ENCODE results near the gene CALM3. TPM values are rescaled to one million over a fixed set of nuclear protein-coding genes. Genes with fewer than 3 reads are reported as not detected.

CALM3 gene
- total and polyA plus RNA-seq, 2 of the 13 experiments (the other 11 are each of a cell fraction or from before 2014, with no cell fraction given) = 239 to 258 TPM

DNA sequence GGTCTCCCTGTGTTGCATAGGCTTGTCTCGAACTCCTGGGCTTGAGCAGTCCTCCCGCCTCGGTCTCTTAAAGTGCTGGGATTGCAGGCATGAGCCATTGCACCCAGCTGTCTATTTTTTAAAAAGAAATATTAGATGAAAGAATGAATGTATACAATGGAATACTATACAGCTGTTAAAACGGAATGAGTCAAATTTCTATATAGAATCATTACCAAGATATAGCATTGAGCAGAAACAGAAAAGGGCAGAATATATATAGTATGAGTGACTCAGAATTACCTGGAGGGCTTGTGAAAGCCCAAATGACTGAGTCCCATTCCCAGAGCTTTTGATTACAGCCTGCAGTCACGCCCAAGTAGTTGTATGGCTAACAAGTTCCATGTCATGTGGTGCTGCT, 55.4 kb downstream of the CALM3 start (continued):
- TF ChIP-seq, protein P1, sequence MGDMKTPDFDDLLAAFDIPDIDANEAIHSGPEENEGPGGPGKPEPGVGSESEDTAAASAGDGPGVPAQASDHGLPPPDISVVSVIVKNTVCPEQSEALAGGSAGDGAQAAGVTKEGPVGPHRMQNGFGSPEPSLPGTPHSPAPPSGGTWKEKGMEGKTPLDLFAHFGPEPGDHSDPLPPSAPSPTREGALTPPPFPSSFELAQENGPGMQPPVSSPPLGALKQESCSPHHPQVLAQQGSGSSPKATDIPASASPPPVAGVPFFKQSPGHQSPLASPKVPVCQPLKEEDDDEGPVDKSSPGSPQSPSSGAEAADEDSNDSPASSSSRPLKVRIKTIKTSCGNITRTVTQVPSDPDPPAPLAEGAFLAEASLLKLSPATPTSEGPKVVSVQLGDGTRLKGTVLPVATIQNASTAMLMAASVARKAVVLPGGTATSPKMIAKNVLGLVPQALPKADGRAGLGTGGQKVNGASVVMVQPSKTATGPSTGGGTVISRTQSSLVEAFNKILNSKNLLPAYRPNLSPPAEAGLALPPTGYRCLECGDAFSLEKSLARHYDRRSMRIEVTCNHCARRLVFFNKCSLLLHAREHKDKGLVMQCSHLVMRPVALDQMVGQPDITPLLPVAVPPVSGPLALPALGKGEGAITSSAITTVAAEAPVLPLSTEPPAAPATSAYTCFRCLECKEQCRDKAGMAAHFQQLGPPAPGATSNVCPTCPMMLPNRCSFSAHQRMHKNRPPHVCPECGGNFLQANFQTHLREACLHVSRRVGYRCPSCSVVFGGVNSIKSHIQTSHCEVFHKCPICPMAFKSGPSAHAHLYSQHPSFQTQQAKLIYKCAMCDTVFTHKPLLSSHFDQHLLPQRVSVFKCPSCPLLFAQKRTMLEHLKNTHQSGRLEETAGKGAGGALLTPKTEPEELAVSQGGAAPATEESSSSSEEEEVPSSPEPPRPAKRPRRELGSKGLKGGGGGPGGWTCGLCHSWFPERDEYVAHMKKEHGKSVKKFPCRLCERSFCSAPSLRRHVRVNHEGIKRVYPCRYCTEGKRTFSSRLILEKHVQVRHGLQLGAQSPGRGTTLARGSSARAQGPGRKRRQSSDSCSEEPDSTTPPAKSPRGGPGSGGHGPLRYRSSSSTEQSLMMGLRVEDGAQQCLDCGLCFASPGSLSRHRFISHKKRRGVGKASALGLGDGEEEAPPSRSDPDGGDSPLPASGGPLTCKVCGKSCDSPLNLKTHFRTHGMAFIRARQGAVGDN (CRISPR knock-in tag; IDR thresholded peaks at IDR 0.05) = no peak
- TF ChIP-seq CCAR2 (optimal IDR thresholded peaks at IDR 0.05; ENCODE audit: low read depth, low read length) = no peak
- TF ChIP-seq ZNF776 (CRISPR knock-in tag; IDR thresholded peaks at IDR 0.05) = no peak
- TF ChIP-seq FOSL2 (CRISPR knock-in tag; IDR thresholded peaks at IDR 0.05) = no peak
- TF ChIP-seq NFYC (CRISPR knock-in tag; IDR thresholded peaks at IDR 0.05) = no peak

DNA sequence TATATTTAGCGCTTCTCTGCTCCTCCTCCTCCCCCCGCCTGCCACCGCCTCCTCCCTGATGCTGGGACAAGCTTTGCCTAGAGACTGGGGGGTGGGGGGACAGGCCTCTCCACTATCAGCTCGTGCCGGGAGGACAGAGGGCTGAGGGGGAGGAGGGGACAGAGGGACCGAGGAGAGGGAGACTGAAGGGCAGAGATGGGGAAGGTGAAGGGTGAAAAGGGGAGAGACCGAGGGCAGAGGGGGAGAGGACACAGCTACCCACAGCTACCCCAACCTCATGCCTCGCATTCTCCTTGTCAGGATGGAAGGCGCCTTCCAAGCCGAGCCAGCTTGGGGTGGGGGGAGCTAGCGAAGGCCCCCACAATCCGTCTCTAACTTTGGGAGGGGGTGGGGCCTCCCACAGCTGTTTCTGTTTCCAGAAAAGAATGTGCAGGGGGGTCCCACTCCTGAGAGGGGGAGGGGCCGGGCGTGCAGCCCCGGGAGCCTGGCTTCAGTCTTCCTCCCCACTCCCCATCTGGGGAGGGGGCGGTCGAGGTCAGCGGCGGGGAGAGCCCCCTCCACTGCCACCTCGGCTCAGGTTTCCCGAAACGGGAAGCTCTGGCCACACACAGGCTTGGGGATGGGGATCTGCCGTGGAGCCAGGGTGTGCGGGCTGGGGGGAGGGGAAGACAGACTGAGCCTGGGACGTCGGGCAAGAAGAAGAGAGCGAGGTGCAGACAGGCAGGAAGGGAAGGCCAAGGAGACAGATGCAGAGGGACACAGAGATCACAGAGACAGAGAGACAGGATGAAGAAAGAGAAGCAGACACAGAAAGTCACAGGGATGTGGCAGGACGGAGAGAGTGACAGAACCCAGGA, 58.2 kb downstream of the CALM3 start:
- no peak for ATAC-seq
- no peaks in the 10 kb centered on the region for H3K9me3 ChIP-seq (ENCODE audit: low read length)
- H3K4me2 ChIP-seq (ENCODE audit: low read depth, low read length) = no peak overlapping the region
- TF ChIP-seq NFE2L2 (IDR thresholded peaks at IDR 0.05; ENCODE audit: low read length) (no peak), NCOA1 (CRISPR knock-in tag; IDR thresholded peaks at IDR 0.05) (no peak), ZNF891 (CRISPR knock-in tag; IDR thresholded peaks at IDR 0.05) (no peak), ZNF235 (CRISPR knock-in tag; IDR thresholded peaks at IDR 0.05; ENCODE audit: borderline replicate concordance) (no peak), ELF1 (CRISPR knock-in tag; IDR thresholded peaks at IDR 0.05) (no peak), SALL1 (CRISPR knock-in tag; IDR thresholded peaks at IDR 0.05) (no peak)
- TF ChIP-seq, protein P2, sequence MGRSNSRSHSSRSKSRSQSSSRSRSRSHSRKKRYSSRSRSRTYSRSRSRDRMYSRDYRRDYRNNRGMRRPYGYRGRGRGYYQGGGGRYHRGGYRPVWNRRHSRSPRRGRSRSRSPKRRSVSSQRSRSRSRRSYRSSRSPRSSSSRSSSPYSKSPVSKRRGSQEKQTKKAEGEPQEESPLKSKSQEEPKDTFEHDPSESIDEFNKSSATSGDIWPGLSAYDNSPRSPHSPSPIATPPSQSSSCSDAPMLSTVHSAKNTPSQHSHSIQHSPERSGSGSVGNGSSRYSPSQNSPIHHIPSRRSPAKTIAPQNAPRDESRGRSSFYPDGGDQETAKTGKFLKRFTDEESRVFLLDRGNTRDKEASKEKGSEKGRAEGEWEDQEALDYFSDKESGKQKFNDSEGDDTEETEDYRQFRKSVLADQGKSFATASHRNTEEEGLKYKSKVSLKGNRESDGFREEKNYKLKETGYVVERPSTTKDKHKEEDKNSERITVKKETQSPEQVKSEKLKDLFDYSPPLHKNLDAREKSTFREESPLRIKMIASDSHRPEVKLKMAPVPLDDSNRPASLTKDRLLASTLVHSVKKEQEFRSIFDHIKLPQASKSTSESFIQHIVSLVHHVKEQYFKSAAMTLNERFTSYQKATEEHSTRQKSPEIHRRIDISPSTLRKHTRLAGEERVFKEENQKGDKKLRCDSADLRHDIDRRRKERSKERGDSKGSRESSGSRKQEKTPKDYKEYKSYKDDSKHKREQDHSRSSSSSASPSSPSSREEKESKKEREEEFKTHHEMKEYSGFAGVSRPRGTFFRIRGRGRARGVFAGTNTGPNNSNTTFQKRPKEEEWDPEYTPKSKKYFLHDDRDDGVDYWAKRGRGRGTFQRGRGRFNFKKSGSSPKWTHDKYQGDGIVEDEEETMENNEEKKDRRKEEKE (IDR thresholded peaks at IDR 0.05) = no peak
- TF ChIP-seq, protein P3, sequence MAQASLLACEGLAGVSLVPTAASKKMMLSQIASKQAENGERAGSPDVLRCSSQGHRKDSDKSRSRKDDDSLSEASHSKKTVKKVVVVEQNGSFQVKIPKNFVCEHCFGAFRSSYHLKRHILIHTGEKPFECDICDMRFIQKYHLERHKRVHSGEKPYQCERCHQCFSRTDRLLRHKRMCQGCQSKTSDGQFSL (CRISPR knock-in tag; IDR thresholded peaks at IDR 0.05) = no peak

More for the DNA sequence above, 58.2 kb downstream of the CALM3 start:
- Histone ChIP-seq H3K9ac (ENCODE audit: insufficient read depth, low read depth, low read length) (no peak overlapping the region), H3K27ac (ENCODE audit: extremely low read length, insufficient read depth, low read length) (no peak overlapping the region), H3K4me3 (replicated peaks in 1 of 3; ENCODE audit: insufficient read depth in 1 of 3, low read depth in 2 of 3, low read length in 3 of 3) (no peak overlapping the region; a peak in 1 of 6 replicates), H3K27me3 (ENCODE audit: control insufficient read depth in 1 of 2, insufficient read depth in 2 of 2, low read length in 2 of 2) (peaks cover 4 to 23% of the 10 kb centered on the region in 2 experiments; a peak in 3 of 5 replicates), H4K20me1 (ENCODE audit: insufficient read depth, low read length) (peaks cover 5% of the 10 kb centered on the region; the same call in 1 of the 2 replicates), H3K79me2 (ENCODE audit: insufficient read depth, low read length) (no peaks in the 10 kb centered on the region), H3K36me3 (replicated peaks in 1 of 2; ENCODE audit: control insufficient read depth in 1 of 2, insufficient read depth in 2 of 2, low read length in 2 of 2) (no peaks in the 10 kb centered on the region), H2AFZ (ENCODE audit: low read length) (no peak overlapping the region), H3K4me1 (ENCODE audit: insufficient read depth, low read length) (peaks cover 38% of the 10 kb centered on the region)
- in situ Hi-C loops (cut with HindIII; ENCODE audit: extremely low pct_ligation_motif_present, low pct_unique_long_range_greater_than_20kb) = loop anchor here (10.0 kb wide), 1 partner anchor 45 kb away; no protein-coding TSS in a partner anchor
- DNase-seq (ENCODE audit: low spot score) = no peak
- WGBS (ENCODE audit: low lambda C conversion rate) = 13% methylated on average over 20 of the region's 28 CpGs
- FAIRE-seq = no peak
- no TSS peak for BruUV-seq (replicated peaks)
- CTCF ChIA-PET (ENCODE audit: low intra/inter-chr PET ratio, low total read pairs) = no interaction called here
- POLR2A ChIA-PET = interaction anchor here (0.5 to 1.0 kb wide), 2 partner anchors 18 to 59 kb away, joined by 3 read pairs; no protein-coding TSS in a partner anchor
- intact Hi-C loops (cut with micrococcal nuclease; ENCODE audit: unreplicated experiment) = no loop called here

Measured in HepG2 (cell line).